Upper lobe of right lung (tissue), 1 donor: ENCODE measurements around the gene GAS2L2. TPM values are rescaled to one million over a fixed set of nuclear protein-coding genes. Genes with fewer than 3 reads are reported as not detected.

ENCODE experiments used
- ATAC-seq: fragments of 200-7000 bp; cut with Tn5 transposase; one replicate; pipeline ENCODE4 v1.9.1; 2020; ENCODE audit warnings: mild to moderate bottlenecking, moderate library complexity
- DNase-seq: peaks from one replicate; pipeline ENCODE4 v3.0.0-alpha.2; 2020
- H3K27ac ChIP-seq: fragments of 200-600 bp; one replicate; pipeline ENCODE4 v1.8.0; 2022
- H3K27me3 ChIP-seq: fragments of 200-600 bp; one replicate; pipeline ENCODE4 v1.8.0; 2022; ENCODE audit warnings: mild to moderate bottlenecking
- H3K36me3 ChIP-seq: fragments of 200-600 bp; one replicate; pipeline ENCODE4 v1.8.0; 2022
- H3K4me1 ChIP-seq: fragments of 200-600 bp; one replicate; pipeline ENCODE4 v1.8.0; 2022
- H3K4me3 ChIP-seq: fragments of 200-600 bp; one replicate; pipeline ENCODE4 v1.8.0; 2022; ENCODE audit warnings: mild to moderate bottlenecking
- H3K9me3 ChIP-seq: fragments of 200-600 bp; one replicate; pipeline ENCODE4 v1.8.0; 2022
- CTCF ChIP-seq: fragments of 200-600 bp; IDR thresholded peaks from one replicate; pipeline ENCODE4 v1.8.0; 2022; ENCODE audit warnings: antibody characterized with exemption
- intact Hi-C: fragments of 100-400 bp; cut with DNase I; formaldehyde crosslinking; loops from one replicate; pipeline ENCODE4 v1.11.0; 2022
- total RNA-seq: library from RNA; stranded (reverse); fragmentation: NEBNext Ultra II Directional; extraction: Animal tissue kit (Norgen Biotek cat#: 25700); gene quantifications from one replicate; pipeline ENCODE4 v1.2.1, GENCODE V29; 2021
- donor health status: DM: no; HTN: yes; CAD: no; lungs with severe emphysema.

GAS2L2 gene
- total RNA-seq, 1 donor from 2014 or later = not detected

GRCh38 chr17:35748979-35749378 lies 4.1 kb downstream of the GAS2L2 start:
- Histone ChIP-seq H3K9me3 (no peaks in the 10 kb centered on the region), H3K4me3 (no peak overlapping the region), H3K27me3 (peaks cover 35% of the 10 kb centered on the region), H3K4me1 (peaks cover 9% of the 10 kb centered on the region), H3K36me3 (no peaks in the 10 kb centered on the region), H3K27ac (no peak overlapping the region)
- no peak for TF ChIP-seq CTCF
- intact Hi-C loops = loop anchor here (5.0 to 10.0 kb wide), 2 partner anchors 134 to 577 kb away; no protein-coding TSS in a partner anchor
- ATAC-seq = no peak
- DNase-seq = no peak

- Histone ChIP-seq H3K27me3 (peaks cover 41% of the 10 kb centered on the region), H3K36me3 (no peaks in the 10 kb centered on the region), H3K27ac (no peak overlapping the region), H3K4me3 (no peak overlapping the region), H3K9me3 (no peaks in the 10 kb centered on the region), H3K4me1 (peaks cover 9% of the 10 kb centered on the region)
- no peak for TF ChIP-seq CTCF
- ATAC-seq = peak; percentile 11
- intact Hi-C loops = loop anchor here (5.0 to 10.0 kb wide), 2 partner anchors 134 to 576 kb away; no protein-coding TSS in a partner anchor
- DNase-seq = peak; percentile 75
Observed at GRCh38 chr17:35748341-35748841, 4.6 kb downstream of the GAS2L2 start.

DNA sequence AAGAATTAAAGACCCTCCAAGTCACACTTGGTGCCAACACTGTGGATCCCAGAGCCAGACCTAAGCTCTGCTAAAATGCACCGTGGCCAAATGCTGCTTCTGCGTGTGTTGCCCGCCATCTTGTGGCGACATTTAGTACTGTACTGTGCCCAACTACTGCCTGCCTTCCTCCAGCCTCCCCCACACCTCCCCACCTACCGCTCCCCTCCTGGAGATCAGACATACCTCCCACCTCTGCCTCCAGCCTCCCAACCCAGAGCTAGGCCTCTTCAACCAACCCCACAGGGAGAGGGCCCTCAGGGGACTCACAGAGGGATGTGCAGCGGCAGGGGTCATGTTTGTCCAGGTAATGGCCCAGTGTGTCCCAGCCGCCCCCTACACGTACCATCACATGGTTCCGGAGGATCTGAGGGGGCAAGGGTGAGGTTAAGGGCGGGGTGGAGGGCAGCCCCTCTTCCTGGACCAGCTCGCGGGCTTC lies 5.5 kb downstream of the GAS2L2 start:
- ATAC-seq (peak; percentile 87), DNase-seq (peak; percentile 80)
- H3K9me3 ChIP-seq = no peaks in the 10 kb centered on the region
- peaks cover 7% of the 10 kb centered on the region for H3K4me1 ChIP-seq
- peaks cover 49% of the 10 kb centered on the region for H3K27me3 ChIP-seq
- intact Hi-C loops = loop anchor here (5.0 to 10.0 kb wide), 2 partner anchors 133 to 575 kb away; no protein-coding TSS in a partner anchor
- no peaks in the 10 kb centered on the region for H3K36me3 ChIP-seq
- H3K27ac ChIP-seq = no peak overlapping the region
- no peak overlapping the region for H3K4me3 ChIP-seq
- peak; percentile 87 for TF ChIP-seq CTCF

DNA sequence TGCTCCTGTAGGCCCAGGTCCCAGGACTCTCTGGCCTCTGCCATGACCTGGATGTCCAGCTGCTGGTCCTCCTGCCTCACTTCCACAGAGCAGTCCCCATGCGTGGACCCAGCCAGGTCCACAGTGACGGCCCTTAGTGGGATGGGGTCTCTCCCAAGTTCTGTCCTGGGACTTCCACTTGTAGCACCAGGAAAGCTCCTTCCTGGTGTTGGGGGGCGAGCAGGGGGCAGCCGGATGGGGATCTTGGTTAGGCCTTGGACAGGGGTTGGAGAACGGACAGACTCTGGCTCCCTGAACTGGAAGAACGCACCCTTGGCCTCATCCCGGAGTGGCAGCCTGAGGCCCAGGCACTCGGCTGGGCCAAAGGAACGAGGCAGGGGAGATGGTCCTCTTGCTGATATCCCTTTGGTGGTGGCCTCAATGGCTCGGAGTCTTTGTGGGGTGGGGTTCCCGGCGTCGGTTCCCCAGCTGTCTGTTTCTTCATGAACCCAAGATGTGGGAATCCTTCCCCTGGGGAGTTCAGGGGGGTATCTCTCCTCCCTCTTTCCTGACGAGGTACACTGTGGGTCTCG lies 7.2 kb downstream of the GAS2L2 start:
- peaks cover 13% of the 10 kb centered on the region for H3K4me1 ChIP-seq
- no peaks in the 10 kb centered on the region for H3K36me3 ChIP-seq
- DNase-seq (no peak), ATAC-seq (no peak)
- H3K27me3 ChIP-seq = peaks cover 61% of the 10 kb centered on the region
- no peak overlapping the region for H3K4me3 ChIP-seq
- no peak for TF ChIP-seq CTCF
- intact Hi-C loops = loop anchor here (5.0 to 10.0 kb wide), 2 partner anchors 131 to 574 kb away; no protein-coding TSS in a partner anchor
- H3K9me3 ChIP-seq = no peaks in the 10 kb centered on the region
- H3K27ac ChIP-seq = no peak overlapping the region

DNA sequence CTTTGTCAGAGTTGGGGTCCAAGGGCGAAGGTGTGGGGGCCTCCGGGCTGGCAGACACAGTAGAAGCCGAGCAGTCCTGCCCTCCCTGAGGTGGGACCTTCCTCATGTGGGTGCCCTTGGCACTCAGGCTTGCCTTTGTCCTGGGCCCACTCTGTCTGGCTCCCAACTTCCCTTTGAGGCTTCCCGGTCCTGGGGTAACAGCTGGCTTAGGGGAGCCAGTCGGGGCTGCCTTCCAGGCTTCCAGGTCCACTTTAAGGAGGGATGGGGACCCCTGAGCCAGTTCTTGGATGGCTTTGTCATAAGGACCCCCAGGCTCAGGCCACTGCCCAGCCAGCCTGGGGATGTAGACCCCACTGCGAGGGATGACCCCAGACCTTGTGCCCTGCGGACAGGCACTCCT lies 7.8 kb downstream of the GAS2L2 start:
- intact Hi-C loops = loop anchor here (5.0 to 10.0 kb wide), 2 partner anchors 130 to 573 kb away; no protein-coding TSS in a partner anchor
- ATAC-seq (no peak), DNase-seq (no peak)
- Histone ChIP-seq H3K36me3 (no peaks in the 10 kb centered on the region), H3K4me1 (peaks cover 12% of the 10 kb centered on the region), H3K9me3 (no peaks in the 10 kb centered on the region), H3K4me3 (no peak overlapping the region), H3K27ac (no peak overlapping the region), H3K27me3 (peaks cover 61% of the 10 kb centered on the region)
- no peak for TF ChIP-seq CTCF
